ENCODE data around the gene SERBP1.

GRCh38 chr1:67464058-67464457 lies 33.9 kb upstream of the SERBP1 start:
- TF ChIP-seq CTCF (conservative IDR thresholded peaks at IDR 0.05; ENCODE audit: low read depth, low read length), result no peak
- no peak for TF ChIP-seq EZH2 (IDR thresholded peaks at IDR 0.05; ENCODE audit: borderline replicate concordance, low read depth, low read length, poor library complexity, severe bottlenecking)

Measured in A673 (cell line).